ENCODE measurements around the gene MT1B. TPM values are rescaled to one million over a fixed set of nuclear protein-coding genes. Genes with fewer than 3 reads are reported as not detected.
A peak's percentile ranks its signal among the peaks of the same experiment; 100 is the strongest.

The MT1B gene
- total RNA-seq, 1 donor from 2014 or later: not detected

DNA sequence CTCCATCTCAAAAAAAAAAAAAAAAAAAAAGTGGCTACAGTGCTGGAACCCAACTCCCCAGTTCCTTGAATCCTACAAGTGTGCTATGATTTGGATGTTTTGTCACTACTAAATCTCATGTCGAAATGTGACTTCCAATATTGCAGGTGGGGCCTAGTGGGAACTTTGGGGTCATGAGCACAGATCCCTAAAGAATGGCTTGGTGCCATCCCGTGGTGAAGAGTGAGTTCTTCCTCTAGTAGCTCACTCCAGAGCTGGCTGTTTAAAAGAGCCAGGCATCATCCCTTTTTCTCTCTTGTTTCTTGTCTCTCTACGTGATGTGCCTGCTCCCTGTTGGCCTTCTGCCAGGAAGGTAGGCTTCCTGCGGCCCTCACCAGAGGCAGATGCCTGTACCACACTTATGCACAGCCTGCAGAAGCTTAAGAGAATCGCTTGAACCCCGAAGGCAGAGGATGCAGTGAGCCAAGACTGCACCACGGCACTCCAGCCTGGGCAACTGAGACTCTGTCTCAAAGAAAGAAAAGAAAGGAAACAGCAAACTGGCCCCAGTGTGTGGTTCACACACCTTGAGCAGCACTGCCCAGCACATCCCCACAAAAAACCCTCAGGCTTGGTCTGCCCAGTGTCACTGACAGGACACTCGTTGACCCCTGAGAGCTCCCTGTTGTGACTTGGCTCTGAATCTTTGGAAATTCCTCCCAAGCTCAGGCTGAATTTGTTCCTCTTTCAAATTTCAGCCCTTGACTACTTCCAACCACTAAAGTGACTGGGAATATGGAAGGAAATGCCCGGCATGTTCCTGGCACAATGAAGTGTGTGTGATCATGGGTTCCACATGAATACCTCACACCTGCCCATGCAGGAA lies 23.0 kb upstream of the MT1B start:
- Mint-ChIP-seq H3K27ac (ENCODE audit: unreplicated experiment) (no peak overlapping the region), H3K4me3 (ENCODE audit: unreplicated experiment) (no peak overlapping the region), H3K4me1 (ENCODE audit: unreplicated experiment) (peaks cover 40% of the 10 kb centered on the region), H3K9me3 (ENCODE audit: unreplicated experiment) (no peaks in the 10 kb centered on the region), H3K27me3 (ENCODE audit: unreplicated experiment) (peaks cover 4% of the 10 kb centered on the region), H3K36me3 (ENCODE audit: unreplicated experiment) (no peaks in the 10 kb centered on the region)
- DNase-seq (ENCODE audit: extremely low spot score, unreplicated experiment): no peak
- TF ChIP-seq, protein P1, sequence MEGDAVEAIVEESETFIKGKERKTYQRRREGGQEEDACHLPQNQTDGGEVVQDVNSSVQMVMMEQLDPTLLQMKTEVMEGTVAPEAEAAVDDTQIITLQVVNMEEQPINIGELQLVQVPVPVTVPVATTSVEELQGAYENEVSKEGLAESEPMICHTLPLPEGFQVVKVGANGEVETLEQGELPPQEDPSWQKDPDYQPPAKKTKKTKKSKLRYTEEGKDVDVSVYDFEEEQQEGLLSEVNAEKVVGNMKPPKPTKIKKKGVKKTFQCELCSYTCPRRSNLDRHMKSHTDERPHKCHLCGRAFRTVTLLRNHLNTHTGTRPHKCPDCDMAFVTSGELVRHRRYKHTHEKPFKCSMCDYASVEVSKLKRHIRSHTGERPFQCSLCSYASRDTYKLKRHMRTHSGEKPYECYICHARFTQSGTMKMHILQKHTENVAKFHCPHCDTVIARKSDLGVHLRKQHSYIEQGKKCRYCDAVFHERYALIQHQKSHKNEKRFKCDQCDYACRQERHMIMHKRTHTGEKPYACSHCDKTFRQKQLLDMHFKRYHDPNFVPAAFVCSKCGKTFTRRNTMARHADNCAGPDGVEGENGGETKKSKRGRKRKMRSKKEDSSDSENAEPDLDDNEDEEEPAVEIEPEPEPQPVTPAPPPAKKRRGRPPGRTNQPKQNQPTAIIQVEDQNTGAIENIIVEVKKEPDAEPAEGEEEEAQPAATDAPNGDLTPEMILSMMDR (IDR thresholded peaks at IDR 0.05): no peak

DNA sequence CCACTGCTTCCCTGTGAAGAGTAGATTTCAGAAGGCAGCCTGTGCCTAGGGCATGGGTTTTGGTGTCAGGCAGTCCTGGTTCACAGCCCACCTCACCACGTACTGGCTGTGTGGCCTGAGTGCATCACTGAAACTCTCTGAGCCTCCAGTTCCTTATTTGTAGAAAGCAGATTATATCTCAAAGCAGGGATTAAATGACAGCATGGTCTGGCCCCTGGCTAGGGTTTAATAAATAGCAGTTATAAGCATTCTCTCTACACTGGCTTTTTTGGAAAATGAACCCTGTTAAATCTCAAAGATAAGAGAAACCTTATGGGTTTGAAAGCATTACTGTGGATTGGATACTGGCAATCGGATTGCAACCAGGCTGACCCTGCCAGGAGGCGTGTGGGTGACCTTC lies 22.2 kb upstream of the MT1B start:
- no peaks in the 10 kb centered on the region for H3K36me3 Mint-ChIP-seq (ENCODE audit: unreplicated experiment)
- no peak overlapping the region for H3K27ac Mint-ChIP-seq (ENCODE audit: unreplicated experiment)
- H3K27me3 Mint-ChIP-seq (ENCODE audit: unreplicated experiment): peaks cover 11% of the 10 kb centered on the region
- H3K4me3 Mint-ChIP-seq (ENCODE audit: unreplicated experiment): no peak overlapping the region
- no peaks in the 10 kb centered on the region for H3K9me3 Mint-ChIP-seq (ENCODE audit: unreplicated experiment)
- H3K4me1 Mint-ChIP-seq (ENCODE audit: unreplicated experiment): peaks cover 44% of the 10 kb centered on the region
- no peak for DNase-seq (ENCODE audit: extremely low spot score, unreplicated experiment)
- TF ChIP-seq, protein P1 (IDR thresholded peaks at IDR 0.05): no peak

DNA sequence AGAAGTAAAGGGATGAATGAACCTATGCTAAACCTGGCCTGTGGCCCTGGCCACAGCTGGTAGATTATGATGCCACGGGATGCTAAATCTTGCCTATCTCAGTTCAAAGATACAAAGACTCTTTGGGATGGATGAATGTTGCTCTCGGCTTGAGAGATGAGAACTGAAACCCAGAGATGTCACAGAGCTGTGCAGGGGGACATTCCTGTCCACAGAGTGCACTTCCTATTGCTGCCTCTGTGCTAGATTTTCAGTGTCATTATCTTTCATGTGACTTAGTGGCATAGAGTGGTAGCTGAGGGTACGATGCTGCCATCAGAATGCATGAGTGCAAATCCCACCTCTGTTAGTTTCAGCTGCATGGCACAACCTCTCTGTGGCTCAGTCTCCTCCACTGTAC lies 21.6 kb upstream of the MT1B start:
- peaks cover 45% of the 10 kb centered on the region for H3K4me1 Mint-ChIP-seq (ENCODE audit: unreplicated experiment)
- no peaks in the 10 kb centered on the region for H3K36me3 Mint-ChIP-seq (ENCODE audit: unreplicated experiment)
- H3K4me3 Mint-ChIP-seq (ENCODE audit: unreplicated experiment): no peak overlapping the region
- DNase-seq (ENCODE audit: extremely low spot score, unreplicated experiment): no peak
- H3K27ac Mint-ChIP-seq (ENCODE audit: unreplicated experiment): no peak overlapping the region
- TF ChIP-seq, protein P1 (IDR thresholded peaks at IDR 0.05): no peak
- H3K9me3 Mint-ChIP-seq (ENCODE audit: unreplicated experiment): no peaks in the 10 kb centered on the region
- peaks cover 17% of the 10 kb centered on the region for H3K27me3 Mint-ChIP-seq (ENCODE audit: unreplicated experiment)

DNA sequence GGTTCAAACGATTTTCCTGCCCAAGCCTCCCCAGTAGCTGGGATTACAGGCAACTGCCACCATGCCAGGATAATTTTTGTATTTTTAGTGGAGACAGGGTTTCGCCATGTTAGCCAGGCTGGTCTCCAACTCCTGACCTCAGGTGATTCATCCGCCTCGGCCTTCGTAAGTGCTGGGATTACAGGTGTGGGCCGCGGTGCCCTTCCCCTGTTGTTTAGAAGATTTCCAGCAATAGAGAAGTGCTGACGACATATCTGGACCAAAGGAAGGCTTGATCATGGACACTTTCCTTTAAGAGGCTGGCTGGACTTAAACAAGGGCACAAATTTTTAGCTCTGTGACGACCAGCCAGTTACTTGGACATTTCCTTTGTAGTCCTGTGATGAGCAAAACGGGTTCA lies 20.5 kb upstream of the MT1B start:
- DNase-seq (ENCODE audit: extremely low spot score, unreplicated experiment): no peak
- peaks cover 25% of the 10 kb centered on the region for H3K27me3 Mint-ChIP-seq (ENCODE audit: unreplicated experiment)

DNA sequence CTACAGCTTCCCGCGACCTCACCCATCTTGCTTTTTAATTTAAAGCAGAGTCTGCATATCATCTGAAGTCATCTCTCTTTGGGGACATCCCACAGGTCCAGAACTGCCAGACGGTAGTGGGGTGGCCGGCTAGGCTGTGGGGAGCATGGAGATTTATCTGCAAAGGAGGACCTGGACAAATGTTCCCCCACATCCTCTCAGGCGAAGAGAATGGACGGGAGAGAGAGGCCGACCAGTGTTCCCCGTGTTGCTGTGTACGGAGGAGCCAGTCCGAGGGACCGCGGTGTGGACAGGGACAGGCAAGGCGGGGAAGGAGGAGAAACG lies 19.9 kb upstream of the MT1B start:
- Mint-ChIP-seq H3K4me3 (ENCODE audit: unreplicated experiment) (peak overlapping the region; percentile 79), H3K27me3 (ENCODE audit: unreplicated experiment) (peaks cover 31% of the 10 kb centered on the region), H3K27ac (ENCODE audit: unreplicated experiment) (peak overlapping the region; percentile 15), H3K4me1 (ENCODE audit: unreplicated experiment) (peaks cover 35% of the 10 kb centered on the region), H3K36me3 (ENCODE audit: unreplicated experiment) (no peaks in the 10 kb centered on the region), H3K9me3 (ENCODE audit: unreplicated experiment) (no peaks in the 10 kb centered on the region)
- no peak for DNase-seq (ENCODE audit: extremely low spot score, unreplicated experiment)
- TF ChIP-seq, protein P1 (IDR thresholded peaks at IDR 0.05): no peak

More for the DNA sequence above, 20.5 kb upstream of the MT1B start:
- H3K36me3 Mint-ChIP-seq (ENCODE audit: unreplicated experiment): no peaks in the 10 kb centered on the region
- TF ChIP-seq, protein P1 (IDR thresholded peaks at IDR 0.05): no peak
- H3K4me3 Mint-ChIP-seq (ENCODE audit: unreplicated experiment): no peak overlapping the region
- no peak overlapping the region for H3K27ac Mint-ChIP-seq (ENCODE audit: unreplicated experiment)
- peaks cover 41% of the 10 kb centered on the region for H3K4me1 Mint-ChIP-seq (ENCODE audit: unreplicated experiment)
- no peaks in the 10 kb centered on the region for H3K9me3 Mint-ChIP-seq (ENCODE audit: unreplicated experiment)

All from osteocyte (in vitro differentiated cells).